PC-3 (cell line): ENCODE data around the gene FER1L5. TPM values are rescaled to one million over a fixed set of nuclear protein-coding genes. Genes with fewer than 3 reads are reported as not detected.
A peak's percentile ranks its signal among the peaks of the same experiment; 100 is the strongest.

Experiments
- ATAC-seq: fragments of 200-7000 bp; cut with Tn5 transposase; 2 replicates; pipeline ENCODE4 v1.9.1; 2020; ENCODE audit warnings: mild to moderate bottlenecking, moderate library complexity
- BruUV-seq: library from RNA; stranded (reverse); fragments of 400-500 nt; replicated peaks from 2 replicates; lab custom pipeline; 2021; lab: Mats Ljungman, UMichigan
- CTCF ChIA-PET: fragments of 300-600 bp; sonication (Branson Sonifier 250); formaldehyde crosslinking; loops from one replicate; lab custom pipeline; 2022; ENCODE audit warnings: antibody characterized with exemption; lab: Charles Lee
- POLR2A ChIA-PET: fragments of 300-600 bp; sonication (Branson Sonifier 250); formaldehyde crosslinking; loops from one replicate; lab custom pipeline; 2022; ENCODE audit warnings: antibody characterized with exemption; ENCODE audit not compliant: unreplicated experiment; lab: Charles Lee
- DNase-seq: peaks from one replicate; pipeline ENCODE4 v3.0.0-alpha.2; 2015
- H2AFZ ChIP-seq: fragments of 300-600 bp; sonication (generic); 2 replicates; pipeline ENCODE4 v1.6.0; 2016; ENCODE audit warnings: antibody characterized with exemption, low read length
- H3F3A ChIP-seq: fragments of 300-600 bp; sonication (generic); one replicate; pipeline ENCODE4 v1.6.0; 2017; ENCODE audit warnings: antibody characterized with exemption, low read length, control low read depth, mild to moderate bottlenecking; ENCODE audit not compliant: unreplicated experiment
- H3K27ac ChIP-seq: fragments of 300-600 bp; sonication (generic); 2 replicates; pipeline ENCODE4 v1.5.1; 2016; ENCODE audit warnings: mild to moderate bottlenecking, low read length
- H3K27me3 ChIP-seq: fragments of 300-600 bp; sonication (generic); 2 replicates; pipeline ENCODE4 v1.6.1; 2016; ENCODE audit warnings: low read length, mixed read lengths
- H3K36me3 ChIP-seq: fragments of 300-600 bp; sonication (generic); 2 replicates; pipeline ENCODE4 v1.6.1; 2016; ENCODE audit warnings: low read depth, mixed run types, low read length, mixed read lengths
- H3K4me1 ChIP-seq: fragments of 300-600 bp; sonication (generic); 2 replicates; pipeline ENCODE4 v1.5.1; 2016; ENCODE audit warnings: low read length; ENCODE audit not compliant: insufficient read depth
- H3K4me2 ChIP-seq: fragments of 300-600 bp; sonication (generic); 2 replicates; pipeline ENCODE4 v1.6.0; 2016; ENCODE audit warnings: low read length
- H3K4me3 ChIP-seq: fragments of 300-600 bp; sonication (generic); 2 replicates; pipeline ENCODE4 v1.5.1; 2016; ENCODE audit warnings: mild to moderate bottlenecking, low read length, mixed read lengths
- H3K79me2 ChIP-seq: fragments of 300-600 bp; sonication (generic); 2 replicates; pipeline ENCODE4 v1.6.1; 2017; ENCODE audit warnings: low read length, mixed read lengths
- H3K9ac ChIP-seq: fragments of 300-600 bp; sonication (generic); 2 replicates; pipeline ENCODE4 v1.6.0; 2016; ENCODE audit warnings: mild to moderate bottlenecking, low read length
- H3K9me2 ChIP-seq: fragments of 300-600 bp; sonication (generic); replicated peaks from 2 replicates; pipeline ENCODE4 v1.6.1; 2016; ENCODE audit warnings: mixed run types, low read length, mixed read lengths
- H3K9me3 ChIP-seq: fragments of 300-600 bp; sonication (generic); 2 replicates; pipeline ENCODE4 v1.6.1; 2016; ENCODE audit warnings: low read length, mixed read lengths
- H4K20me1 ChIP-seq: fragments of 300-600 bp; sonication (generic); 2 replicates; pipeline ENCODE4 v1.6.1; 2016; ENCODE audit warnings: low read length, mixed read lengths
- EZH2 ChIP-seq: fragments of 300-600 bp; sonication (generic); IDR thresholded peaks from one replicate; pipeline ENCODE4 v1.6.1; 2017; ENCODE audit warnings: antibody characterized with exemption, mild to moderate bottlenecking, low read length; ENCODE audit not compliant: unreplicated experiment
- EZH2phosphoT487 ChIP-seq: fragments of 300-600 bp; sonication (generic); IDR thresholded peaks from 2 replicates; pipeline ENCODE4 v1.6.1; 2018; ENCODE audit warnings: mild to moderate bottlenecking, antibody characterized with exemption, low read length, borderline replicate concordance
- intact Hi-C: fragments of 100-400 bp; cut with micrococcal nuclease; formaldehyde crosslinking; loops from 2 replicates; pipeline ENCODE4 v1.9.0; 2023
- total RNA-seq: library from RNA; depleted of rRNA; stranded (reverse); fragments of >200 nt; gene quantifications from 2 replicates; pipeline ENCODE4 v1.2.3, GENCODE V29; 2014
- TF ChIP-seq, protein P1 (sequence below): fragments of 300-600 bp; sonication (generic); conservative IDR thresholded peaks from 2 replicates; pipeline ENCODE4 v1.5.1; 2017; ENCODE audit warnings: antibody characterized with exemption, low read depth, mild to moderate bottlenecking, low read length

The FER1L5 gene
- total RNA-seq, 1 experiment from 2014 or later: not detected

DNA sequence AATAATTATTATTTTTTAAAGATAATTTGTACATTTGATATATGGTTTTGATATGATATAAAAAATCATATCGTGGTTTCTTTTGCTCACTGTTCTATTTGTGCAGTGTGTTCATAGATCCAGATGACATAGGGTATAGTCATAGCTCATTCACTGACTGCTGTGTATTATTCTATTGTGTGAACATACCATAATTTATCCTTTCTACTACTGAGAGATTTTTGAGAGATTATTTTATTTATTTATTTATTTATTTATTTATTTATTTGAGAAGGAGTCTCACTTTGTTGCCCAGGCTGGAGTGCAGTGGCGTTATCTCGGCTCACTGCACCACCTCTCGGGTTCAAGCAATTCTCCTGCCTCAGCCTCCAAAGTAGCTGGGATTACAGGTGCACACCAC lies 39.0 kb downstream of the FER1L5 start:
- ChIA-PET CTCF (no interaction called here), POLR2A (interaction anchor here (0.5 to 1.0 kb wide), 3 partner anchors 41 to 170 kb away, joined by 3 to 6 read pairs (median 4); no protein-coding TSS in a partner anchor)
- intact Hi-C loops: no loop called here
- TF ChIP-seq, protein P1, sequence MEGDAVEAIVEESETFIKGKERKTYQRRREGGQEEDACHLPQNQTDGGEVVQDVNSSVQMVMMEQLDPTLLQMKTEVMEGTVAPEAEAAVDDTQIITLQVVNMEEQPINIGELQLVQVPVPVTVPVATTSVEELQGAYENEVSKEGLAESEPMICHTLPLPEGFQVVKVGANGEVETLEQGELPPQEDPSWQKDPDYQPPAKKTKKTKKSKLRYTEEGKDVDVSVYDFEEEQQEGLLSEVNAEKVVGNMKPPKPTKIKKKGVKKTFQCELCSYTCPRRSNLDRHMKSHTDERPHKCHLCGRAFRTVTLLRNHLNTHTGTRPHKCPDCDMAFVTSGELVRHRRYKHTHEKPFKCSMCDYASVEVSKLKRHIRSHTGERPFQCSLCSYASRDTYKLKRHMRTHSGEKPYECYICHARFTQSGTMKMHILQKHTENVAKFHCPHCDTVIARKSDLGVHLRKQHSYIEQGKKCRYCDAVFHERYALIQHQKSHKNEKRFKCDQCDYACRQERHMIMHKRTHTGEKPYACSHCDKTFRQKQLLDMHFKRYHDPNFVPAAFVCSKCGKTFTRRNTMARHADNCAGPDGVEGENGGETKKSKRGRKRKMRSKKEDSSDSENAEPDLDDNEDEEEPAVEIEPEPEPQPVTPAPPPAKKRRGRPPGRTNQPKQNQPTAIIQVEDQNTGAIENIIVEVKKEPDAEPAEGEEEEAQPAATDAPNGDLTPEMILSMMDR: no peak
- no peak for TF ChIP-seq EZH2phosphoT487
- no peak for TF ChIP-seq EZH2
- no peaks in the 10 kb centered on the region for H3K79me2 ChIP-seq
- no peaks in the 10 kb centered on the region for H3K27me3 ChIP-seq
- no peak overlapping the region for H3K27ac ChIP-seq
- H3K4me2 ChIP-seq: no peak overlapping the region
- no peaks in the 10 kb centered on the region for H3K9me3 ChIP-seq
- H3K9me2 ChIP-seq: no peaks in the 10 kb centered on the region
- H3K4me3 ChIP-seq: no peak overlapping the region
- no peaks in the 10 kb centered on the region for H3F3A ChIP-seq
- peak; percentile 16 for DNase-seq
- peak; percentile 42; the same call in 1 of the 2 replicates for ATAC-seq
- H3K36me3 ChIP-seq: no peaks in the 10 kb centered on the region
- BruUV-seq: no TSS peak
- H3K9ac ChIP-seq: no peak overlapping the region
- H2AFZ ChIP-seq: no peak overlapping the region
- H4K20me1 ChIP-seq: no peaks in the 10 kb centered on the region
- H3K4me1 ChIP-seq: no peaks in the 10 kb centered on the region

DNA sequence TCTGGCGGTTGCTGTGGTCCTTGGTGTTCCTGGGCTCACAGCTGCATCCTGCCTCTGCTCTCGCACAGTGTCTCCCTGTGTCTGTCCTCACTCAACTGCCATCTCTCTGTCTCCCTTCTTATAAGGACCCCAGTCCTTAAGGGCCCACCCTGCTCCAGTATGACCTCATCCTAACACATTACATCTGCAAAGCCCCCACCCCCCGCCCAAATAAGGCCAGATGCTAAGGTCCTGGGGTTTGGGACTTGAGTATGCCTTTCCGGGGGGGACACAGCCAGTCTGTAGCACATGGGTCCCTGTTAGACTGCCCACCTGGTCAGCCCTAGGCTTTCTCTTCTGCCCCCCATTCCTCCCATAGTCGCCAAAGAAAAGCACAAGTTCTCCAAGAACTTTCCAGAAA lies 40.7 kb downstream of the FER1L5 start:
- CTCF ChIA-PET: no interaction called here
- POLR2A ChIA-PET: no interaction called here
- H3K9ac ChIP-seq: no peak overlapping the region

More for the DNA sequence above, 40.7 kb downstream of the FER1L5 start:
- no peaks in the 10 kb centered on the region for H3K4me1 ChIP-seq
- H3K4me2 ChIP-seq: no peak overlapping the region
- no peaks in the 10 kb centered on the region for H3K27me3 ChIP-seq
- TF ChIP-seq, protein P1: no peak
- TF ChIP-seq EZH2phosphoT487: no peak
- no peak for TF ChIP-seq EZH2
- no peaks in the 10 kb centered on the region for H3K79me2 ChIP-seq
- no peaks in the 10 kb centered on the region for H3F3A ChIP-seq
- DNase-seq (no peak), ATAC-seq (no peak)
- H3K27ac ChIP-seq: no peak overlapping the region
- H3K36me3 ChIP-seq: no peaks in the 10 kb centered on the region
- no peaks in the 10 kb centered on the region for H3K9me2 ChIP-seq
- H2AFZ ChIP-seq: no peak overlapping the region
- no peaks in the 10 kb centered on the region for H4K20me1 ChIP-seq
- BruUV-seq: no TSS peak
- intact Hi-C loops: no loop called here
- H3K9me3 ChIP-seq: no peaks in the 10 kb centered on the region
- H3K4me3 ChIP-seq: no peak overlapping the region
